CD4-positive, alpha-beta T cell treated with Interleukin-2 at 100 ng/mL for 4 hours (primary cell): ENCODE results near the gene MMP3.

Source experiments
- DNase-seq: peaks from one replicate; pipeline ENCODE4 v3.0.0-alpha.2; 2020; ENCODE audit warnings: low spot score

Gene MMP3

GRCh38 chr11:102788334-102788995 lies 54.9 kb downstream of the MMP3 start:
- no peak for DNase-seq
